DMS153 treated with DMSO at 0.1 percent for 48 hours (cell line): ENCODE results near the gene ULK1.

Experiments used
- DNase-seq: peaks from one replicate; lab custom pipeline; 2025; ENCODE audit not compliant: unreplicated experiment; lab: John Stamatoyannopoulos, UW

ULK1 gene

DNA sequence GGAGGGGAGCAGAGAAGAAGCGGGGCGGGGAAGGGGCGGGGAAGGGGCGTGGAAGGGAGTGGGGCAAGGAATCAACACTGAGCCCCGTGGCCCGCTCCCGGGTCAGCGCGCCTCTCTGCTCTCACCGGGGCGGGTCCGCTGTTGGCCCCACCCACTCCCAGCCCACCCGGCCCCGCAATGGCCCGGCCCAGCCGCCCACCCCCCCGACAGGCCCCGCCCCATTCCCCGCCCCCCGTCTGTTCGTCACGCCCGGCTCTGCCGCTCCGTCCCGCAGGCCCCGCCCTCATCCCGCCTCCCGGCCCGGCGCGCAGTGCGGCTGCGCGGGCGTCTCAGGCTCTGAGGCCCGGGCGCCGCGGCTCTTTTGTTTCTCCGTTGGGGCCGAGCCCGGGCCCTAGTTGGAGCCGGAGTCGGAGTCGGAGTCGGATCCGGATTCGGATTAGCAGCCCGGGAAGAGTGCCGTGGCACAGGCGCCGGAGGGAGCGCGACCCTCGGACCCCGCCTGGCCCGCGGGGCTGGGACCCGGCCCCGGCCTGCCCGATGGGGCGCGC, at the start of gene ULK1:
TSS of gene ULK1 (plus strand) at position 310 of the 548 bp plus-strand sequence. CDS start 380 bp downstream, outside the sequence.
- DNase-seq = peak; percentile 67

DNA sequence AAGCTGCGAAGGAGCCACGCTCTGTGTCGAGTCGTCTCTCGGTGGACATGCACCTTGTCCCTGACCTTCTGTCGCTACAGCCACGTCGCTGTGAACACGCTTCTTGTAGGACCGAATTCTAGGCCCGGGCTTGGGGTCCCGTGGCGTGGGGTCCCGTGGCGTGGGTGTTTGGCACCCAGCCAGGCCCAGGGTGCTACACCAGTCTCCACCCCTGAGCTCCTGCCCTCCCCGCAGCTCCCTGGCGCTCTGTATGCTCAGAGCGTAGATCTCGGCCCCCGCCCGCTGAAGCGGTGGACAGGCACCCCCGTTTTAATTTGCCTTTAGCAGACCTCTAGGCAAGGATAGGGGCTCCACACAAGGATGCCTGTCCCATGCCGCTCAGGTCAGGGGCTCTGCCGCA, 49.8 kb upstream of the ULK1 start:
- no peak for DNase-seq

DNA sequence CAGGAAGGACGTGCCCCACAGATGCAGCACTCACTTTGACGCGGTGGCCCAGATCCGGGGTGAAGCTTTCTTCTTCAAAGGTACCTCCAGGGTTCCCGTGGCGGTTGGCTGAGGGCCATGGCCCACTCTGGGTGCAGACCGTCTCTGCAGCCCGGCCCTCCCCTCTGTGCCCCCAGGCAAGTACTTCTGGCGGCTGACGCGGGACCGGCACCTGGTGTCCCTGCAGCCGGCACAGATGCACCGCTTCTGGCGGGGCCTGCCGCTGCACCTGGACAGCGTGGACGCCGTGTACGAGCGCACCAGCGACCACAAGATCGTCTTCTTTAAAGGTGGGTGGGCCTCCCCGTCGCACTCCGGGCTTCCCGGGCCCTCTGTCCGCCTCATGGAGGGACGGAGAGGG, 49.3 kb upstream of the ULK1 start:
- DNase-seq = no peak

GRCh38 chr12:131847456-131847855, 47.0 kb upstream of the ULK1 start:
- no peak for DNase-seq

DNA sequence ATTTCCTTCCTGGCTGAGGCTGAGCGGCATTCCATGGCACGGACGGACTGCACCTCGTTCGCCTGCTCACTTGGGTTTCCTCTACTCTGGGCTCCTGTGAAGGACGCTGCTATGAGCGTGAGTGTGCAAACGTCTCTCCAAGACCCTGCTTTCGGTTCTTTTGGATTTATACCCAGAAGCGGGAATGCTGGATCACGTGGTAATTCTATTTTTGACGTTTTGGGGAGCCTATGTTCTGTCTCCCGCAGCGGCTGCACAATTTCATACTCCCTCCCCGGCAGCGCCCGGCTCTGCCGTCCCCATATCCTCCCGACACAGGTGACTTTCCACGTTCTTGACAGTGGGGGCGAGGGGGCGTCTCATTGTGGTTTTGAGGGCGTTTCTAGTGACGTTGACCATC, 45.7 kb upstream of the ULK1 start:
- DNase-seq = no peak

DNA sequence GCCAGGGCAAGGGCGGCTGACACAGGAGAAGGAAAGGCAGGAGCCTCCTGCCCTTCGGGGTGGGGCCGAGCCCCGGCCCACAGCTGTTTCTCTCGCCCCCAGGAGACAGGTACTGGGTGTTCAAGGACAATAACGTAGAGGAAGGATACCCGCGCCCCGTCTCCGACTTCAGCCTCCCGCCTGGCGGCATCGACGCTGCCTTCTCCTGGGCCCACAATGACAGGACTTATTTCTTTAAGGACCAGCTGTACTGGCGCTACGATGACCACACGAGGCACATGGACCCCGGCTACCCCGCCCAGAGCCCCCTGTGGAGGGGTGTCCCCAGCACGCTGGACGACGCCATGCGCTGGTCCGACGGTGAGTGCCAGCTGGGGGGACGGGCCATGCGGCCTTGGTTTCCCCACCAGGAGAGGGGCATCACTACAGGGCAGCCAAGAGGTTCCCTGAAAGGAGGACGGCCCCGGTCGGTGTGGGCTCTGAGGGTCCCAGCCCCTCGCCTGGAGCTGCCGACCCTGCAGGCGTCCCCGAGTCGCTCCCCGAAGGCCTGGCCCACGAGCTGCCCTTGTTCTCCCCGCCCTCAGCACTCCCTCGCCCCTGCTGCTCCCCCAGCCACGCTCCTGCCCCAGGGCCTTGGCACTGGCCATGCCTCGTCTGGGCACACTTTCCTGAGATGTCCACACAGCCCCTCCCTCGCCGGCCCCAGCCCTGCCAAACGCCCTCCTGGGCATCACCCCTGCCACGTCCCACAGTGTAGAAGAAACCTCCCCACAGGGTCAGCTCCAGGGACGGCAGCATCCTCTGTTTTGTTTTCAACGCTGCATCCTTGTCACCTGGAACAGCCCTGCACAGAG, 44.5 kb upstream of the ULK1 start:
- DNase-seq = no peak

GRCh38 chr12:131850856-131851559, 43.4 kb upstream of the ULK1 start:
- no peak for DNase-seq

- no peak for DNase-seq
Observed at GRCh38 chr12:131851741-131852550, 42.5 kb upstream of the ULK1 start.

DNA sequence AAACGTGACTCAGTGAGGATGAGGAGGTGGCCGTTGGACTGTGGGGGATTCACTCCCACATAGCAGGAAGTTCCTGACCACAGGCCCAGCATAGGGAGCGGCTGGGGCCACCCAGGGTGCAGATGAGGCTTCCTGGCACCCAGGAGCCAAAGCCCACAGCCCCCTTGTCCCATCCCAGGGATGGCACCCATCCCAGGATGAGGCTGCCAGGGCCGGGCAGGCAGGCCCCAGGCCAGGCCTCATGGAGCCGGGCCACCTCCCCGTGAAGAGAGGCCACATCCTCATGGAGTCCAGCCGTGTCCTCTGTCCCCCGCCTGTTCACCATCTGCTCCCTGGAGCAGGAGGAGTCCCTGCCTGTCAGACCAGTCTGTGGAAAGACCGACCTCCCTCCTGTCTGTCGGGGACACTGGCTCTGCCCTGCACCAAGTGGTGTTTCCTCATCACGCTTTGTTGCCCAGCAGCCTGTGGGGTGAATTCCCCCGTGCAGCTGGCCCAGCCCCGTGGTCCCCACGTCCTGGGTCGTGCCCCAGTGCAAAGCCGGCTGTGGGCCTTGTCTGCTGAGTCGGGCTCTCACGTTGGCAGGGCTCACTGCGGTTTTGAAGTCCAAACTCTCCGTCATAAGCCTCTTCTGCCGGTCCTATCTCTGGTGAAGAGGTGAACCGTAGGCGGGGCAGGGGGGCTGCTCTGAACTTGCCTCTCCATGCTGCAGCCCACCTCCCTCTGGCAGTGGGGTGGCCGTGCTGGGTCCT, 41.7 kb upstream of the ULK1 start:
- no peak for DNase-seq

DNA sequence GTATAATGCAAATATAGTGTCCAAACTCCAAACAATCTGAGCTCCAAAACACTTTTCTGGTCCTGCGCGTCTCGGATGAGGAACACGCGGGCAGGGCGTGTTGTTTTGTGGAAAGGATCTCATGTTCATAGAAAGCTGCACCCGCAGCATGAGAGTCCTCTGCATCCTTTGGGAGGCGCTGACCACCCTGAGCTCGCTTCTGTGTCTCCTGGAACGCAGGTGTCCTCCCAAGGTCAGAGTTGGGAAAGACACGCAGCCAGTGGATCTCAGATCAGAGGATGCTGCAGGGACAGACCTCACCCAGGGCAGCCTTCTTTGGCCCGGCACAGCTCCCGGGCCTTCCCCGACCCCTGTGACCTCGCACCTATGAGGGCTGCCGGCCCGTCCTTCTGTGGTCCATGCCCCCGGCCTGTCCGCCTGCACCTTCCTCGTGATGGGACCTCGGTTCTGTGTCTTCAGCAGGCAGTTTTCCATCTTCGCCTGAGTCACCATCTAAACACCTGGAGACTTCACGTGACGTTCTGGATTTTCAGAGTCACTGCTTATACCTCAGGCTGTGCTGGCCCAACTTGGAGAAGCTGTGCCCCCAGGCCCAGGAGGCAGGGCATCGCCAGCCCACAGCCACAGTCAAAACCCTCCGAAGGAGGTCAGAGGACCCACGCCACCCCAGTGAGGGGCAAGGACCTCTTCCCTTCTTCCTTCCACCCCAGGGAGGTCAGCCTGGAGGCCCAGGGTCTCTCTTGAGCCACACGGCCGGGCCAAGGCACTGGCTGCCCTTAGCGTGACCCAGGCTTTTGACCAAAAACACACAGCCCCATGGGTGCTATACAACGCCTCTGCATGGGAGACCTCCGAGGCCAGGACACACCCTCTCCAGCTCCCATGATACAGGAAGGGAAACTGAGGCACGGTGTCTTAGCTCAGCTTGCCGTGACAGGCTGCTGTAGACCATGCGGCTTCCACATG, 40.3 kb upstream of the ULK1 start:
- no peak for DNase-seq

DNA sequence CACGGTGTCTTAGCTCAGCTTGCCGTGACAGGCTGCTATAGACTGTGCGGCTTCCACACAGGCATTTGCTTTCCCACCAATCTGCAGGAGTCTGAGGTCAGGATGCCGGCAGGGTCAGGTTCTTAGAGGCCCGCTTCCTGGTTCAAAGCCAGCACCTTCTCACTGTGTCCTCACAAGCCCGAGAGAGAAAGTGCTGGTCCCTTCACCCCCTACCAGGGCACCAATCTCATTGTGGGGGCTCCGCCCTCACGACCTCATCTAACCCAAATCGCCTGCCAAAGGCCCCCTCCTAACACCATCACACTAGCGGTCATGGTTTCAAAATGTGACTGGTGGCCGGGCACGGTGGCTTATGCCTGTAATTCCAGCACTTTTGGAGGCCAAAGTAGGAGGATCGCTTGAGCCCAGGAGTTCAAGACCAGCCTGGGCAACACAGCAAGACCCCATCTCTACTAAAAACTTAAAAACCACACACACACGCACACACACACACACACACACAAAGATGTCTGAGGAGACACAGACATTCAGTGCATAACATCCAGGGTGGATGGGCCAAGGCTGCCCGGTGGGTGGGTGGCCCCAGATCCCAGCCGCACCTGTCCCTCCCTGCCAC, 39.5 kb upstream of the ULK1 start:
- DNase-seq = no peak

DNA sequence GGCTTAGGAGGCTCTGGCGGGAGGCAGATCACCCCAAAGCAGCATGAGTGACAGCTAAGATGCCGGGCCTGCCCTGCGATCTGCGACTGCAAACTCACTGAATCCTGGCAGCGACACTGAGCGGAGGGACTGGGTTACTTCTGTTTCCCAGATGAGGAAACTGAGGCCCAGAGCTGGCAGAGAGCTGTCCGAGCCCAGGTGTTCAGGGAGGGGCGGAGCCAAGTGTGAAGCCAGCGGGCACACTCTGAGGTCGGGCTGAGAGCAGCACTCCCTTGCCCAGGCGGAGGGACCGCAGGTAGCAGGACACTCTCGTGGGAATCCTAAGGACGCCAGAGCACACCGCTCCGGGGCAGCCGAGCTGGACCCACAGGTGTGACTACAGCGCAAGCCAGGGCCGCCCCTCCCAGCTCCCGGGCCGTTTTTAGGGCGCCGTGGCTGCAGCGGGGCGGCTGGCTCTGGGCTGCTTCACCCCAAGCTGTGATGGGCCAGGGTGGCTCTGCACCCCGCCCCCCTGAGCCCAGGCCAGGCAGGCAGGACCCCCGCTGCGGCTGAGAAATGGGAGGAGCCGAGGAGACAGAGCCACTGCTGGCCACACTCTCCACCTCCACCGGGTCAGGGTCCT, 38.8 kb upstream of the ULK1 start:
- no peak for DNase-seq

DNA sequence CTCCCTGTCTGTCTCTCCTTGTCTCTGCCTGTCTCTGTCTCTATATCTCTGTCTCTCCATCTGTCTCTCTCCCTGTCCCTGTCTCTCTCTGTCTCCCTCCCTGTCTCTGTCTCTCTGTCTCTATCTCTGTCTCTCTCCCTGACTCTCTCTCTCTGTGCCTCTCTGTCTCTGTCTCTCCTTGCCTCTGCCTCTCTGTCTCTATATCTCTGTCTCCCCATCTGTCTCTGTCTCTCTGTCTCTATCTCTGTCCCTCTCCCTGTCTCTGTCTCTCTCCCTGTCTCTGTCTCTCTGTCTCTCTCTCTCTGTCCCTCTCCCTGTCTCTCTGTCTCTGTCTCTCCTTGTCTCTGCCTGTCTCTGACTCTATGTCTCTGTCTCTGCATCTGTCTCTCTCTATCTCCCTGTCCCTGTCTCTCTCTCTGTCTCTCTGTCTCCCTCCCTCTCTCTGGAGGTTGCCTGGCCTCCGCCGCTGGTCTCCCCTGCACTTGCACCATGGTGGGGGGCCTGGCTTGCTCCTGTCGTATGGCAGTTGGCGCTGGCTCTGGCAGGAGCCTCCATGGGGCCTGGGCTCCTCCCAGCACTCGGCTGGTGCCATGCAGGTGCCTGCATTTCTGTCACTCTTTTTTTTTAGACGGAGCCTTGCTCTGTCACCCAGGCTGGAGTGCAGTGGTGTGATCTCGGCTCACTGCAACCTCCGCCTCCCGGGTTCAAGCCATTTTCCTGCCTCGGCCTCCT, 37.9 kb upstream of the ULK1 start:
- DNase-seq = no peak

- no peak for DNase-seq
Observed at GRCh38 chr12:131857908-131858850, 36.2 kb upstream of the ULK1 start.

GRCh38 chr12:131860472-131861260, 33.8 kb upstream of the ULK1 start:
- DNase-seq = peak; percentile 29
